ENCODE results near the gene KIRREL1. TPM values are rescaled to one million over a fixed set of nuclear protein-coding genes. Genes with fewer than 3 reads are reported as not detected.

Gene KIRREL1
- total RNA-seq, 1 experiment from 2014 or later = 145 TPM

DNA sequence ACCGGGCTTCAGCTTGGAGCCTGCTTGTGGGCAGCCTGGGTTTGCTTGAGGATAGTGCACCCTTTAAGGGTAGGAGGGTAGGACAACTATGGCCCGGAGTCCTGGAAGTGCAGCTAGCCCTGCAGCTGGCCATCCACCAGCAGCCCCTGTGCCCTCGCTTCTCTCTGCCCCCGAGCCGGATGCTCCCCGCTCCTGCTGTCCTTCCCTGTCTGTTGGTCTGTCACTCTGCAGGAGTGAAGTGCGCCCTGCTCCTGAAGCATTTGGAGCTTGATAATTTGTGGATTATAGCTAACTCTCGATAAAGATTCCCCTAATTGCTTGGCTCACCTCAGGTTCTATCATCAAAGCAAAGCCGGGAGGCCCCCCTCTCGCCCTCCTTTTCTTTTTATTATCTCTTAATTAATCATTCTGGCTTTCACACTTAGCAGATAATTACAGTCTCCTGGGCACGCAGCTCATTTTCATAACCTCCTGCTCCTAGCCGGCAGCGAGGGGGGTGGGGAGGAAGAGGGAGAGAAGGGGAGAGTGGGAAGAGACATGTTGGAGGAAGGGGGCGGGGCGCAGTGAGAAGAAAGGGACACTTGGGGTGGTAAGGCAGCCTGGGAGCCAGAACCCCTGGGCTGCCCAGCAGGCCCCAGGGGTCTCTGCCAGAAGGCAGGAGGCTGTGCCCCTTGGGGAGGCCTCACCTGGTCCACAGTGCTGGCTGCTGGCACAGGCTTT lies 14.4 kb downstream of the KIRREL1 start:
- H3K27me3 ChIP-seq (ENCODE audit: control insufficient read depth, insufficient read depth, low read length) = no peaks in the 10 kb centered on the region
- no peaks in the 10 kb centered on the region for H3K9me3 ChIP-seq (ENCODE audit: control insufficient read depth, insufficient read depth, low read depth, low read length)
- H3K36me3 ChIP-seq (ENCODE audit: control insufficient read depth, insufficient read depth, low read length) = peaks cover 4% of the 10 kb centered on the region; the same call in 1 of the 2 replicates
- ATAC-seq = no peak
- in situ Hi-C loops (cut with HindIII; ENCODE audit: low pct_unique_long_range_greater_than_20kb, low sequenced_read_pairs) (no loop called here), intact Hi-C loops (cut with micrococcal nuclease; ENCODE audit: unreplicated experiment) (no loop called here)
- TF ChIP-seq, protein P1, sequence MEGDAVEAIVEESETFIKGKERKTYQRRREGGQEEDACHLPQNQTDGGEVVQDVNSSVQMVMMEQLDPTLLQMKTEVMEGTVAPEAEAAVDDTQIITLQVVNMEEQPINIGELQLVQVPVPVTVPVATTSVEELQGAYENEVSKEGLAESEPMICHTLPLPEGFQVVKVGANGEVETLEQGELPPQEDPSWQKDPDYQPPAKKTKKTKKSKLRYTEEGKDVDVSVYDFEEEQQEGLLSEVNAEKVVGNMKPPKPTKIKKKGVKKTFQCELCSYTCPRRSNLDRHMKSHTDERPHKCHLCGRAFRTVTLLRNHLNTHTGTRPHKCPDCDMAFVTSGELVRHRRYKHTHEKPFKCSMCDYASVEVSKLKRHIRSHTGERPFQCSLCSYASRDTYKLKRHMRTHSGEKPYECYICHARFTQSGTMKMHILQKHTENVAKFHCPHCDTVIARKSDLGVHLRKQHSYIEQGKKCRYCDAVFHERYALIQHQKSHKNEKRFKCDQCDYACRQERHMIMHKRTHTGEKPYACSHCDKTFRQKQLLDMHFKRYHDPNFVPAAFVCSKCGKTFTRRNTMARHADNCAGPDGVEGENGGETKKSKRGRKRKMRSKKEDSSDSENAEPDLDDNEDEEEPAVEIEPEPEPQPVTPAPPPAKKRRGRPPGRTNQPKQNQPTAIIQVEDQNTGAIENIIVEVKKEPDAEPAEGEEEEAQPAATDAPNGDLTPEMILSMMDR (IDR thresholded peaks at IDR 0.05) = no peak
- TF ChIP-seq POLR2AphosphoS5 (IDR thresholded peaks at IDR 0.05; ENCODE audit: low read depth, low read length) (no peak), SIN3A (IDR thresholded peaks at IDR 0.05; ENCODE audit: borderline replicate concordance, insufficient read depth, low read depth, low read length) (no peak), REST (IDR thresholded peaks at IDR 0.05; ENCODE audit: insufficient read depth in 1 of 2, low read depth in 2 of 2, low read length in 1 of 2) (no peak), TCF7L2 (IDR thresholded peaks at IDR 0.05; ENCODE audit: low read depth, low read length) (no peak)
- no peak for DNase-seq (ENCODE audit: low read depth, low spot score)
- ChIA-PET CTCF (interaction anchor here (0.7 to 1.3 kb wide), 3 partner anchors 16 to 1146 kb away, joined by 3 read pairs; no protein-coding TSS in a partner anchor), POLR2A (no interaction called here)
- H3K4me3 ChIP-seq (ENCODE audit: low read depth in 2 of 2, low read length in 2 of 2) = no peak overlapping the region
- H3K4me1 ChIP-seq (ENCODE audit: control insufficient read depth, insufficient read depth, low read length) = peaks cover 100% of the 10 kb centered on the region
- peak overlapping the region; percentile 100 for H3K27ac ChIP-seq (ENCODE audit: low read length)
- BruUV-seq (replicated peaks) = no TSS peak

- POLR2A ChIA-PET = no interaction called here
- peaks cover 99% of the 10 kb centered on the region for H3K4me1 ChIP-seq (ENCODE audit: control insufficient read depth, insufficient read depth, low read length)
- no peaks in the 10 kb centered on the region for H3K27me3 ChIP-seq (ENCODE audit: control insufficient read depth, insufficient read depth, low read length)
- DNase-seq (ENCODE audit: low read depth, low spot score) = no peak
- intact Hi-C loops (cut with micrococcal nuclease; ENCODE audit: unreplicated experiment) (no loop called here), in situ Hi-C loops (cut with HindIII; ENCODE audit: low pct_unique_long_range_greater_than_20kb, low sequenced_read_pairs) (no loop called here)
- peaks cover 4% of the 10 kb centered on the region; the same call in 1 of the 2 replicates for H3K36me3 ChIP-seq (ENCODE audit: control insufficient read depth, insufficient read depth, low read length)
- no peaks in the 10 kb centered on the region for H3K9me3 ChIP-seq (ENCODE audit: control insufficient read depth, insufficient read depth, low read depth, low read length)
- peak overlapping the region; percentile 100 for H3K27ac ChIP-seq (ENCODE audit: low read length)
- no peak for ATAC-seq
- CTCF ChIA-PET = no interaction called here
- BruUV-seq (replicated peaks) = no TSS peak
- TF ChIP-seq REST (IDR thresholded peaks at IDR 0.05; ENCODE audit: insufficient read depth in 1 of 2, low read depth in 2 of 2, low read length in 1 of 2) = no peak
- TF ChIP-seq POLR2AphosphoS5 (IDR thresholded peaks at IDR 0.05; ENCODE audit: low read depth, low read length) = no peak
- no peak for TF ChIP-seq TCF7L2 (IDR thresholded peaks at IDR 0.05; ENCODE audit: low read depth, low read length)
- TF ChIP-seq, protein P1 (IDR thresholded peaks at IDR 0.05) = no peak
- TF ChIP-seq SIN3A (IDR thresholded peaks at IDR 0.05; ENCODE audit: borderline replicate concordance, insufficient read depth, low read depth, low read length) = no peak
- no peak overlapping the region for H3K4me3 ChIP-seq (ENCODE audit: low read depth in 2 of 2, low read length in 2 of 2)
Measured at GRCh38 chr1:158008630-158009029, 15.2 kb downstream of the KIRREL1 start.

All from Panc1 (cell line).